ENCODE results near the gene FXYD7. TPM values are rescaled to one million over a fixed set of nuclear protein-coding genes. Genes with fewer than 3 reads are reported as not detected.

Gene FXYD7
- total and polyA plus RNA-seq, 9 of the 15 experiments (the other 6 are each of a cell fraction or from before 2014, with no cell fraction given) = 0.10 to 0.80 (median 0.31) TPM; not detected in 3

DNA sequence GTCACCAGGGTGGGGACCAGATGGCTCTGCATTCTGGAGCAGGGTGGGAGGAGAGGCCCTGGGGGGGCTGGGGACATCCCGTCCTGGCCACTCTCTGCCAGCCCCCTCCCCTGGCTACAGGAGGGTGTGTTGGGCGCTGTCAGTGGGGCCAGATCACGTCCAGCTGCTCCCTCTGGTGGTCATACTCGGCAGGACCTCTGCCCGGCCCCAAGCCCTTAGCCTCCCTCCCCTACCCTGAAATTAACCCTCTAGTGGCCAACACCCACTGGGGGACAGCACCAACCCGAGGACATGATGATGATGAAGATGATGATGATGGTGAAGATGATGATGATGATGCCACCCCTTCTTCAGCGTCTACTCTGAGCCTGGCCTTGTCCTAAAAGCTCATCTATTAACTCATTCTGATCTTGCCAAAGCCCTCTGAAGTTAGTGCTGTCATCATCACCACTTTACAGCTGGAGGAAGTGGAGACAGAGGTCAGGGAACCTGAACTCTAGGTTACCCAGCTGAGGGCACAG lies 7.6 kb upstream of the FXYD7 start (continued):
- TF ChIP-seq CEBPZ (IDR thresholded peaks at IDR 0.05; ENCODE audit: borderline replicate concordance, low read depth, low read length) = no peak
- TF ChIP-seq MTF1 (CRISPR knock-in tag; IDR thresholded peaks at IDR 0.05; ENCODE audit: borderline replicate concordance) = no peak
- TF ChIP-seq C11orf30 (IDR thresholded peaks at IDR 0.05; ENCODE audit: low read depth) = no peak
- peak; percentile 34; the same call in 1 of the 2 replicates for TF ChIP-seq ZBTB40 (IDR thresholded peaks at IDR 0.05)
- TF ChIP-seq ZBTB40 (CRISPR knock-in tag; IDR thresholded peaks at IDR 0.05) = no peak
- no peak for TF ChIP-seq ZNF395 (CRISPR knock-in tag; IDR thresholded peaks at IDR 0.05)
- no peak for TF ChIP-seq MED1 (CRISPR knock-in tag; IDR thresholded peaks at IDR 0.05; ENCODE audit: borderline replicate concordance)
- TF ChIP-seq, protein P1, sequence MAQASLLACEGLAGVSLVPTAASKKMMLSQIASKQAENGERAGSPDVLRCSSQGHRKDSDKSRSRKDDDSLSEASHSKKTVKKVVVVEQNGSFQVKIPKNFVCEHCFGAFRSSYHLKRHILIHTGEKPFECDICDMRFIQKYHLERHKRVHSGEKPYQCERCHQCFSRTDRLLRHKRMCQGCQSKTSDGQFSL (CRISPR knock-in tag; IDR thresholded peaks at IDR 0.05) = peak; percentile 56; the same call in 1 of the 2 replicates
- TF ChIP-seq, protein P1 (tag; IDR thresholded peaks at IDR 0.05) = no peak
- TF ChIP-seq DEAF1 (CRISPR knock-in tag; IDR thresholded peaks at IDR 0.05) = peak; percentile 57
